Gastroesophageal sphincter (tissue), 4 donors: ENCODE measurements around the gene KIF26B. TPM values are rescaled to one million over a fixed set of nuclear protein-coding genes. Genes with fewer than 3 reads are reported as not detected.

Source experiments
- ATAC-seq: fragments of 150-250 bp; one replicate; pipeline ENCODE4 v1.9.1; 2016; ENCODE audit warnings: mild to moderate bottlenecking, moderate library complexity
- H3K27ac ChIP-seq, 4 donors: fragments of 200-600 bp; sonication (generic) in 3 of 4; 1 replicate in 3 of 4; 2 replicates in 1 of 4; pipeline ENCODE4 v1.5.1; 2016 to 2019
- H3K27me3 ChIP-seq: fragments of 200-600 bp; sonication (generic); one replicate; pipeline ENCODE4 v1.5.1; 2019
- H3K36me3 ChIP-seq, 2 donors: fragments of 200-600 bp; sonication (generic); one replicate each; pipeline ENCODE4 v1.5.1; 2019; ENCODE audit warnings: control low read depth in 1 of 2
- H3K4me1 ChIP-seq, 3 donors: fragments of 200-600 bp; sonication (generic); 1 replicate in 2 of 3; 2 replicates in 1 of 3; pipeline ENCODE4 v1.5.1; 2016 to 2019; ENCODE audit warnings: control low read depth in 2 of 3
- H3K4me3 ChIP-seq, 2 donors: fragments of 200-600 bp; sonication (generic); one replicate each; pipeline ENCODE4 v1.5.1; 2019; ENCODE audit warnings: mild to moderate bottlenecking in 1 of 2, moderate library complexity in 1 of 2
- H3K9me3 ChIP-seq, 3 donors: fragments of 200-600 bp; sonication (generic); one replicate each; pipeline ENCODE4 v1.5.1; 2017 to 2019; ENCODE audit warnings: control low read depth in 2 of 3
- EP300 ChIP-seq: sonication (generic); formaldehyde crosslinking; IDR thresholded peaks from one replicate; pipeline ENCODE4 v1.6.1; 2017; ENCODE audit warnings: antibody characterized with exemption, mild to moderate bottlenecking
- POLR2A ChIP-seq, 2 donors: fragments of 450-650 bp; IDR thresholded peaks; one replicate each; pipeline ENCODE4 v1.6.1; 2017; ENCODE audit warnings: antibody characterized with exemption in 2 of 2, mild to moderate bottlenecking in 2 of 2, moderate library complexity in 1 of 2
- POLR2AphosphoS5 ChIP-seq: sonication (generic); formaldehyde crosslinking; IDR thresholded peaks from one replicate; pipeline ENCODE4 v1.6.1; 2017; ENCODE audit warnings: antibody characterized with exemption
- WGBS, 2 donors: methylation state at CpG; one replicate each; pipeline ENCODE4 v1.1.5; 2018; ENCODE audit warnings: low coverage in 1 of 2; 5-methylcytosine and 5-hydroxymethylcytosine counted together
- total RNA-seq, 4 donors: library from RNA; depleted of rRNA; stranded (reverse); fragments of >200 nt; gene quantifications; one replicate each; pipeline ENCODE4 v1.1.0, GENCODE V29; 2016
- TF ChIP-seq, protein P1 (sequence below), 4 experiments: fragments of 200-600 bp in 2 of 4; fragments of 450-650 bp in 2 of 4; sonication (generic) in 1 of 4; IDR thresholded peaks; one replicate each; pipeline ENCODE4 v1.5.1; 2017 to 2019; ENCODE audit warnings: antibody characterized with exemption in 4 of 4, mild to moderate bottlenecking in 2 of 4, moderate library complexity in 2 of 4

Gene KIF26B
- total RNA-seq, 4 donors from 2014 or later, result 0.62 to 1.9 (median 0.97) TPM

DNA sequence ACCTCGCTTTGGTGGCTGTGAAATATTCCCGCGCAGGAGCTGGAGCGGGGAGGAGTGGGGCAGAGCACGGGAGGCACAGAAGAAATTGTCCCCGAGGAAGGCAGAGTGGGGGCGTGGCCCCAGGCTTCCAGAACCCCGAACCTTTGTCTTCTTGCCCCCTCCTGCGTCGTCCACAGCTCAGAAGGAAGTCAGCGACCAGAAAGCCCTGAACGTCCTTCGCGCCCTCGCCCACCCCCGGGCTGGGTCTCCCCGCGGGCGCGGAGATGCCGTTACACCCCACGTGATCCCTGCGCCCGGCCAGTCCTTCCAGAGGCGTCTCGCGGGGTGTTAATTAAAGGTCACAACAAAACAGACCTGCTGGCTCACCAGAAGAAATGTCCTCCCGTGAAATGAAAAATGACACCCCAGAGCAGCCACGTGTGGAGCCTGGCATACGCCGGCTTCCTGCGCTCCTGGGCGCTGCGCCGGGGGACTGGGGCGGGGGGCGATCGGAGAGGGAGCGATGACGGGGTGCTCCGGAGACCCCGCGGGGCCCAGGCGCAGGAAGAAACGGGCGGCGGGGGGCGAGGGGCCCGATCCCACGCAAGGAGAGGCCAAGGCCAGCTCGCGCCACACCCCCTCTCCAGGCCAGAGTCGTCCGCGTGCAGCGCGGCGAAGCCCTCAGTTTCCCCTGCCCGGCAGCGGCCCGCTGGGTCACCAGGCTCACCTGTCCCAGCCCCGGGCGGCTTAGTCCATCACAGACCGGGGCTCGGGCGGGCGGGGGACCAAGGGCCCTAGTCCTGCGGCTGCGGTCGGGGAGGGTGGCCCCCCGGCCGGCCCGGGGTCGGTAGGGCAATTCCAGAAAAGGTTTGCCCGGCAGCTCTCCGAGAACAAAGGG, 995 bp upstream of the KIF26B start:
- H3K4me3 ChIP-seq, result peak overlapping the region; percentile 35 to 65
- WGBS, 2 donors, result 0% methylated on average over 1 to 3 of the region's 76 CpGs
- TF ChIP-seq EP300 (no peak), POLR2AphosphoS5 (no peak), POLR2A (IDR thresholded peaks at IDR 0.05) (no peak)
- TF ChIP-seq, protein P1, sequence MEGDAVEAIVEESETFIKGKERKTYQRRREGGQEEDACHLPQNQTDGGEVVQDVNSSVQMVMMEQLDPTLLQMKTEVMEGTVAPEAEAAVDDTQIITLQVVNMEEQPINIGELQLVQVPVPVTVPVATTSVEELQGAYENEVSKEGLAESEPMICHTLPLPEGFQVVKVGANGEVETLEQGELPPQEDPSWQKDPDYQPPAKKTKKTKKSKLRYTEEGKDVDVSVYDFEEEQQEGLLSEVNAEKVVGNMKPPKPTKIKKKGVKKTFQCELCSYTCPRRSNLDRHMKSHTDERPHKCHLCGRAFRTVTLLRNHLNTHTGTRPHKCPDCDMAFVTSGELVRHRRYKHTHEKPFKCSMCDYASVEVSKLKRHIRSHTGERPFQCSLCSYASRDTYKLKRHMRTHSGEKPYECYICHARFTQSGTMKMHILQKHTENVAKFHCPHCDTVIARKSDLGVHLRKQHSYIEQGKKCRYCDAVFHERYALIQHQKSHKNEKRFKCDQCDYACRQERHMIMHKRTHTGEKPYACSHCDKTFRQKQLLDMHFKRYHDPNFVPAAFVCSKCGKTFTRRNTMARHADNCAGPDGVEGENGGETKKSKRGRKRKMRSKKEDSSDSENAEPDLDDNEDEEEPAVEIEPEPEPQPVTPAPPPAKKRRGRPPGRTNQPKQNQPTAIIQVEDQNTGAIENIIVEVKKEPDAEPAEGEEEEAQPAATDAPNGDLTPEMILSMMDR (IDR thresholded peaks at IDR 0.05), result no peak
- H3K27ac ChIP-seq, result peak overlapping the region in 1 of 4 donors; percentile 50
- H3K4me1 ChIP-seq, result peaks cover 0 to 45% (median 30%) of the 10 kb centered on the region in 3 donors
- H3K27me3 ChIP-seq, result peaks cover 68% of the 10 kb centered on the region
- ATAC-seq, result no peak
- H3K9me3 ChIP-seq, result no peaks in the 10 kb centered on the region
- no peaks in the 10 kb centered on the region for H3K36me3 ChIP-seq

DNA sequence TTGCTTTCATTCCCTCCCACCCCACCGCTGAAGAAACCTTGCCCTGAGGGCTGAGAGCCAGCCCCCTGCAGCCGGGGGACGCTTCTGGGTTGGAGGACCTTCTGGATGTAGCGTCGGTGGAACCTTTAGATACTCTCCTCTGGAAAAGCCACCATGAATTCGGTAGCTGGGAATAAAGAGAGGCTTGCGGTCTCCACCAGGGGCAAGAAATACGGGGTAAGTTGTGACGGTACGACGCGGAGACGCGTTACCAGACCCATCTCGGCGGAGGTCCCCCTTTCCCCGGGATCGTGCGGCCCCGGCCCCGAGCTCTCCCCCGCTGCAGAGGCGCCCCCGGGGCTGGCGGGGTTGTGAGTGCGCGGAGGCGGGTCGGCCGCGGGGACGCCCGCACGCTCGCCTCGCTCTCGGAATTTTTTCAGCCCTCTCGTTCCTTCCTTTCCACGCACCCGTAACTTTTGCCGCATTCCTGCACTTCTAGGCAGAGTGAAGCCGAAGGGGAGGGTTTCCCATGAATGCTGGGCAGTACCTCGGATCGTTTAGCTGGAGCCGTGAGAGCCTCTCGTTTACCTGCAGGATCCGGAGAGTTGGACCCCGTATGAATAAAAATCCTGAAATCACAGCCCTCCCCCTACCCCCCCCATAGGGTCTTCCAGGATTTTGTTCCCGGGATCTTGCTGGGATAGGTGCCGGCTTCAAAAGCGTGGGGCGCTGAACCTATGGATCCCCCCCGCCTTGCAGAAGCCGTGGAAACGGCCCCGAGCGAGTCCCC, 671 bp downstream of the KIF26B start:
- Histone ChIP-seq H3K36me3 (no peaks in the 10 kb centered on the region), H3K4me3 (peak overlapping the region in 1 of 2 donors; percentile 65), H3K27me3 (peaks cover 58% of the 10 kb centered on the region), H3K9me3 (no peaks in the 10 kb centered on the region), H3K27ac (no peak overlapping the region), H3K4me1 (peaks cover 0 to 45% (median 30%) of the 10 kb centered on the region in 3 donors)
- WGBS, 2 donors, result 0% methylated on average over 1 of the region's 57 CpGs
- TF ChIP-seq EP300, result no peak
- no peak for ATAC-seq

DNA sequence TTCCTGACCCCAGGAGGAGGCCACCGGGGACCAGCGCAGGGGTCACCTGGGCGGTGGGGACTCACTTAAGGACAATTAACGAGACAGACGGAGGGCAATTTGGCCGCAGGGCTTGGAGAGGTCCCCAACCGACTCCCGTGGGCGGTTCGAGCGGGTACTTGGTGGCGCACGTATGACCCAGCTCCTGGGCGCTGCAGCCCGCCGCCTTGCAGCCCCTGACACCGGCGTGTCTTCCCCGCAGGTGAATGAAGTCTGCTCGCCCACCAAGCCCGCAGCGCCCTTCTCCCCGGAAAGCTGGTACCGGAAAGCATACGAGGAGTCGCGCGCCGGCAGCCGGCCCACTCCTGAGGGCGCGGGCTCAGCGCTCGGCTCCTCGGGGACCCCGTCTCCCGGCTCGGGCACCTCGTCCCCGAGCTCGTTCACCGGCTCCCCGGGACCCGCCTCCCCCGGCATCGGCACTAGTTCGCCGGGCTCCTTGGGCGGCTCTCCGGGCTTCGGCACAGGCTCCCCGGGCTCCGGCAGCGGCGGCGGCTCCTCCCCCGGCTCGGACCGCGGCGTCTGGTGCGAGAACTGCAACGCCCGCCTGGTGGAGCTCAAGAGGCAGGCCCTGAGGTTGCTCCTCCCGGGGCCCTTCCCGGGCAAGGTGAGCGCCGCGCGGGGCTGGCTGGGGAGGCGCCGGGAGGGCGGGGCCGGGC, 1.4 kb downstream of the KIF26B start:
- H3K36me3 ChIP-seq, result no peaks in the 10 kb centered on the region
- H3K27ac ChIP-seq, result peak overlapping the region in 1 of 4 donors; percentile 31
- H3K4me3 ChIP-seq, result peak overlapping the region; percentile 20 to 65
- ATAC-seq, result peak; percentile 74
- TF ChIP-seq POLR2AphosphoS5, result no peak
- TF ChIP-seq, protein P1 (IDR thresholded peaks at IDR 0.05), result peak; percentile 52 to 87 (median 76)
- no CpG with 5 or more reads among the region's 74 CpGs for WGBS, 2 donors
- no peaks in the 10 kb centered on the region for H3K9me3 ChIP-seq
- peaks cover 51% of the 10 kb centered on the region for H3K27me3 ChIP-seq
- H3K4me1 ChIP-seq, result peaks cover 0 to 45% (median 30%) of the 10 kb centered on the region in 3 donors

DNA sequence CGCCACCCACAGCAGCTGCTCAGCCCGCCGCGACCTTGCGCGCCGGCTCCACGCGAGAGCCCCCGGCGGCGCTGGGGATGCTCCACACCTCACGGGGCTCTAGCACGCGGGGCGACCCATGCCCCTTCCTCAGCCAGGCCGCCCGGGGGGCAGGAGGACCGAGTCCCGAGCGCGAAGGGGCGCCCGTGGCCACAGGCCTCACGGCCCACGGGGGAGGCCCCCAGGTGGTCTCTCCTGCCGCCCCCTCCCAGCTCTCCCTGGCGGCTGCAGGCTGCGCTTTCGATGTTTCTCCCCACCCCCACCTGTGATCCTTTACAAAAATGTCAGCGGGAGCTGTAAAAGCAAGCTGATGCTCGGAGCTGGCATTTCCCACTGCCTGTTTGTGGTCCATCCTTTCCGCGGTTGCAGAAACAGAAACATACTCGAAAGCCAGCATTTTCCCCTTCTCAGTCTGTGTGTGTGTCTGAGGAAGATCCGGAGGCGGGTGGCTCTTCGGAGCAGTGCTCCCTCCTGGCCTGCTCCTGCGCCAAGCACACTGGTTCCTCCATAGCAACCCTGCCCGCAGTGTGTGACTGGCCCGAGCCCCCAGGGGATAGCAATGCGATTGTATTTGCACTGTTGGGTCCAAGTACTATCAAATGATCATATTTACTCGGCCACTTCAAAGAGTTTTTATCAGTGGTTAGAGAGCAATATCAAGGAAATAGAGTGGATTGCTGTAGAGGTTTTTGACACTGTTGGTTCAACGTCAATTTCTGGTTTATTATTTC, 2.1 kb downstream of the KIF26B start:
- no peak for TF ChIP-seq EP300
- TF ChIP-seq POLR2A (IDR thresholded peaks at IDR 0.05), result no peak
- TF ChIP-seq, protein P1 (IDR thresholded peaks at IDR 0.05), result no peak
- peak; percentile 14 for ATAC-seq
- 59 to 89% methylated on average over 2 to 3 of the region's 44 CpGs for WGBS, 2 donors
- H3K4me1 ChIP-seq, result peaks cover 0 to 45% (median 30%) of the 10 kb centered on the region in 3 donors
- no peaks in the 10 kb centered on the region for H3K36me3 ChIP-seq
- H3K27ac ChIP-seq, result peak overlapping the region in 1 of 4 donors; percentile 31
- peak overlapping the region in 1 of 2 donors; percentile 65 for H3K4me3 ChIP-seq
- H3K27me3 ChIP-seq, result peaks cover 50% of the 10 kb centered on the region
- H3K9me3 ChIP-seq, result no peaks in the 10 kb centered on the region
